KOPT-K1 (cell line): Measurements from ENCODE around the gene PF4V1.
"Not testable (repeated sequence)": the region's sequence is repeated elsewhere in the genome, so short reads cannot be mapped to it uniquely, and the experiment has no call there.

Experiments used
- H3K27ac ChIP-seq: fragments of 200-600 bp; sonication (generic); 2 replicates; pipeline ENCODE4 v1.5.1; 2016; ENCODE audit warnings: antibody characterized with exemption, mild to moderate bottlenecking, low read depth, low read length; ENCODE audit not compliant: poor library complexity, severe bottlenecking
- H3K36me3 ChIP-seq: fragments of 200-600 bp; sonication (generic); 2 replicates; pipeline ENCODE4 v1.5.1; 2017; ENCODE audit warnings: antibody characterized with exemption, mild to moderate bottlenecking, low read length, moderate library complexity; ENCODE audit not compliant: insufficient read depth
- H3K9me3 ChIP-seq: fragments of 200-600 bp; sonication (generic); 2 replicates; pipeline ENCODE4 v1.5.1; 2017; ENCODE audit warnings: antibody characterized with exemption, low read length, mild to moderate bottlenecking; ENCODE audit not compliant: insufficient read depth, poor library complexity, severe bottlenecking

The PF4V1 gene

GRCh38 chr4:73872316-73873108 lies 19.4 kb downstream of the PF4V1 start:
- Histone ChIP-seq H3K9me3 (no peaks in the 10 kb centered on the region), H3K27ac (no peak overlapping the region), H3K36me3 (no peaks in the 10 kb centered on the region)

GRCh38 chr4:73874386-73874785 lies 21.3 kb downstream of the PF4V1 start:
- Histone ChIP-seq H3K36me3 (no peaks in the 10 kb centered on the region), H3K9me3 (no peaks in the 10 kb centered on the region), H3K27ac (no peak overlapping the region)

- Histone ChIP-seq H3K9me3 (no peaks in the 10 kb centered on the region), H3K36me3 (no peaks in the 10 kb centered on the region), H3K27ac (no peak overlapping the region)
Measured at GRCh38 chr4:73875401-73875800, 22.3 kb downstream of the PF4V1 start.

GRCh38 chr4:73883306-73883705 lies 30.2 kb downstream of the PF4V1 start:
- Histone ChIP-seq H3K36me3 (no peaks in the 10 kb centered on the region), H3K27ac (no peak overlapping the region), H3K9me3 (no peaks in the 10 kb centered on the region)

GRCh38 chr4:73885574-73886267 lies 32.6 kb downstream of the PF4V1 start:
- Histone ChIP-seq H3K27ac (no peak overlapping the region), H3K9me3 (no peaks in the 10 kb centered on the region)

GRCh38 chr4:73891326-73891725 lies 38.2 kb downstream of the PF4V1 start:
- Histone ChIP-seq H3K9me3 (no peaks in the 10 kb centered on the region), H3K27ac (no peak overlapping the region)

More at GRCh38 chr4:73885574-73886267, 32.6 kb downstream of the PF4V1 start:
- no peaks in the 10 kb centered on the region for H3K36me3 ChIP-seq

GRCh38 chr4:73891739-73892405 lies 38.8 kb downstream of the PF4V1 start:
- Histone ChIP-seq H3K36me3 (no peaks in the 10 kb centered on the region), H3K9me3 (no peaks in the 10 kb centered on the region), H3K27ac (no peak overlapping the region)

More at GRCh38 chr4:73891326-73891725, 38.2 kb downstream of the PF4V1 start:
- H3K36me3 ChIP-seq: no peaks in the 10 kb centered on the region

GRCh38 chr4:73892966-73893365 lies 39.9 kb downstream of the PF4V1 start:
- H3K27ac ChIP-seq: no peak overlapping the region
- no peaks in the 10 kb centered on the region for H3K36me3 ChIP-seq
- H3K9me3 ChIP-seq: no peaks in the 10 kb centered on the region

GRCh38 chr4:73894001-73894400 lies 40.9 kb downstream of the PF4V1 start:
- no peak overlapping the region for H3K27ac ChIP-seq
- no peaks in the 10 kb centered on the region for H3K36me3 ChIP-seq
- no peaks in the 10 kb centered on the region for H3K9me3 ChIP-seq

GRCh38 chr4:73895201-73896175 lies 42.4 kb downstream of the PF4V1 start:
- no peaks in the 10 kb centered on the region for H3K36me3 ChIP-seq
- H3K27ac ChIP-seq: no peak overlapping the region
- H3K9me3 ChIP-seq: no peaks in the 10 kb centered on the region

GRCh38 chr4:73896416-73896815 lies 43.3 kb downstream of the PF4V1 start:
- Histone ChIP-seq H3K9me3 (no peaks in the 10 kb centered on the region), H3K36me3 (no peaks in the 10 kb centered on the region), H3K27ac (no peak overlapping the region)

- no peaks in the 10 kb centered on the region for H3K36me3 ChIP-seq
- no peak overlapping the region for H3K27ac ChIP-seq
Measured at GRCh38 chr4:73897380-73898136, 44.5 kb downstream of the PF4V1 start.

GRCh38 chr4:73899338-73899737 lies 46.2 kb downstream of the PF4V1 start:
- not testable (repeated sequence) for H3K9me3 ChIP-seq, H3K27ac ChIP-seq, H3K36me3 ChIP-seq

More at GRCh38 chr4:73897380-73898136, 44.5 kb downstream of the PF4V1 start:
- H3K9me3 ChIP-seq: no peaks in the 10 kb centered on the region

- no peaks in the 10 kb centered on the region for H3K9me3 ChIP-seq
- H3K36me3 ChIP-seq: no peaks in the 10 kb centered on the region
- H3K27ac ChIP-seq: no peak overlapping the region
Measured at GRCh38 chr4:73901031-73901430, 47.9 kb downstream of the PF4V1 start.
